Stomach (tissue), 9 donors: ENCODE data around the gene RNF208. TPM values are rescaled to one million over a fixed set of nuclear protein-coding genes. Genes with fewer than 3 reads are reported as not detected.

ENCODE experiments used
- DNase-seq, 2 donors: peaks; one replicate each; pipeline versions ENCODE4 v3.0.0 to v3.0.0-alpha.2; 2013 to 2019
- H3K27ac ChIP-seq, 5 donors: fragments of 200-600 bp in 4 of 5; sonication (generic) in 4 of 5; one replicate each; pipeline ENCODE4 v1.5.1; 2013 to 2019; ENCODE audit warnings: mild to moderate bottlenecking in 1 of 5, moderate library complexity in 1 of 5
- H3K27me3 ChIP-seq, 3 donors: fragments of 200-600 bp; sonication (generic); one replicate each; pipeline ENCODE4 v1.5.1; 2017 to 2019; ENCODE audit warnings: mixed run types in 1 of 3
- H3K36me3 ChIP-seq, 4 donors: fragments of 200-600 bp; sonication (generic); 1 replicate in 3 of 4; 2 replicates in 1 of 4; pipeline ENCODE4 v1.5.1; 2016 to 2019
- H3K4me1 ChIP-seq, 4 donors: fragments of 200-600 bp; sonication (generic); one replicate each; pipeline ENCODE4 v1.5.1; 2016 to 2019
- H3K4me3 ChIP-seq, 4 donors: fragments of 200-600 bp; sonication (generic) in 3 of 4; one replicate each; pipeline ENCODE4 v1.5.1; 2016 to 2019; ENCODE audit warnings: mild to moderate bottlenecking in 1 of 4
- H3K9me3 ChIP-seq, 4 donors: fragments of 200-600 bp; sonication (generic); one replicate each; pipeline ENCODE4 v1.5.1; 2016 to 2019
- CTCF ChIP-seq, 7 experiments: fragments of 450-650 bp in 4 of 7; fragments of 200-600 bp in 3 of 7; sonication (generic) in 3 of 7; IDR thresholded peaks; one replicate each; pipeline ENCODE4 v1.5.1; 2016 to 2019; ENCODE audit warnings: antibody characterized with exemption in 7 of 7, control low read depth in 2 of 7, mild to moderate bottlenecking in 1 of 7
- EP300 ChIP-seq: sonication (generic); formaldehyde crosslinking; IDR thresholded peaks from one replicate; pipeline ENCODE4 v1.6.1; 2017; ENCODE audit warnings: antibody characterized with exemption
- POLR2A ChIP-seq, 4 donors: fragments of 450-650 bp; IDR thresholded peaks; one replicate each; pipeline ENCODE4 v1.6.1; 2016; ENCODE audit warnings: antibody characterized with exemption in 4 of 4, control low read depth in 2 of 4, mild to moderate bottlenecking in 1 of 4, moderate library complexity in 1 of 4
- POLR2AphosphoS5 ChIP-seq, 3 donors: sonication (generic); formaldehyde crosslinking; IDR thresholded peaks; one replicate each; pipeline ENCODE4 v1.6.1; 2016; ENCODE audit warnings: antibody characterized with exemption in 3 of 3
- WGBS, 5 donors: extraction: QIAGEN DNeasy Blood & Tissue Kit in 3 of 5; methylation state at CpG; one replicate each; pipeline versions ENCODE4 v1.1.5 to v1.1.7; 2013 to 2018; 5-methylcytosine and 5-hydroxymethylcytosine counted together
- intact Hi-C: fragments of 100-400 bp; cut with DNase I; formaldehyde crosslinking; loops from one replicate; pipeline ENCODE4 v1.15.1; 2023; ENCODE audit warnings: low total_unique reads
- polyA plus RNA-seq, 3 donors: library from polyadenylated mRNA; stranded (reverse); fragments of 200-250 nt; gene quantifications; one replicate each; pipeline ENCODE4 v1.2.3, GENCODE V29; 2013
- total RNA-seq, 5 donors: library from RNA; depleted of rRNA; stranded (reverse); fragments of >200 nt; gene quantifications; one replicate each; pipeline versions ENCODE4 v1.1.0 to v1.2.3, GENCODE V29; 2014 to 2016
- donor health status: healthy with polysubstance abuse.
- donor health status: Bipolar disorder and iron deficiency.
- donor health status: healthy.

Gene RNF208
- total and polyA plus RNA-seq, 8 donors, result 0.45 to 18.7 (median 11.8) TPM; not detected in 1

GRCh38 chr9:137183980-137184595 is 38.0 kb downstream of the RNF208 start:
- intact Hi-C loops, result loop anchor here (10.0 kb wide), 2 partner anchors 51 to 69 kb away; partner anchors contain the start of genes DPP7 and SLC34A3
- WGBS, 5 donors, result 89 to 97% (median 95%) methylated on average over 21 to 27 of the region's 27 CpGs
- H3K36me3 ChIP-seq, result peaks cover 66 to 84% (median 79%) of the 10 kb centered on the region in 4 donors

GRCh38 chr9:137182836-137183235 is 39.2 kb downstream of the RNF208 start:
- intact Hi-C loops, result loop anchor here (10.0 kb wide), 2 partner anchors 52 to 68 kb away; partner anchors contain the start of genes DPP7 and SLC34A3
- Histone ChIP-seq H3K27ac (no peak overlapping the region), H3K4me1 (peaks cover 17 to 34% (median 29%) of the 10 kb centered on the region in 4 donors), H3K9me3 (no peaks in the 10 kb centered on the region), H3K36me3 (peaks cover 76 to 97% (median 91%) of the 10 kb centered on the region in 4 donors), H3K4me3 (no peak overlapping the region), H3K27me3 (no peaks in the 10 kb centered on the region)
- 88 to 94% (median 90%) methylated on average over 16 to 17 of the region's 17 CpGs for WGBS, 5 donors
- no peak for DNase-seq
- no peak for TF ChIP-seq CTCF (IDR thresholded peaks at IDR 0.05)

More at GRCh38 chr9:137183980-137184595, 38.0 kb downstream of the RNF208 start:
- Histone ChIP-seq H3K4me1 (peaks cover 18 to 39% (median 34%) of the 10 kb centered on the region in 4 donors), H3K27ac (no peak overlapping the region), H3K27me3 (no peaks in the 10 kb centered on the region), H3K9me3 (no peaks in the 10 kb centered on the region), H3K4me3 (no peak overlapping the region)
- TF ChIP-seq CTCF (IDR thresholded peaks at IDR 0.05), result no peak
- no peak for TF ChIP-seq EP300
- no peak for TF ChIP-seq POLR2AphosphoS5 (IDR thresholded peaks at IDR 0.05)
- no peak for TF ChIP-seq POLR2A (IDR thresholded peaks at IDR 0.05)
- no peak for DNase-seq

GRCh38 chr9:137181680-137182079 is 40.4 kb downstream of the RNF208 start:
- H3K36me3 ChIP-seq, result peaks cover 76 to 98% (median 93%) of the 10 kb centered on the region in 4 donors

GRCh38 chr9:137180491-137180890 is 41.5 kb downstream of the RNF208 start:
- DNase-seq, result no peak
- Histone ChIP-seq H3K36me3 (peaks cover 71 to 90% (median 81%) of the 10 kb centered on the region in 4 donors), H3K9me3 (no peaks in the 10 kb centered on the region), H3K4me1 (peaks cover 0 to 22% (median 10%) of the 10 kb centered on the region in 4 donors), H3K27ac (no peak overlapping the region), H3K27me3 (no peaks in the 10 kb centered on the region), H3K4me3 (no peak overlapping the region)
- WGBS, 5 donors, result 89 to 96% (median 93%) methylated on average over 3 to 20 of the region's 20 CpGs
- TF ChIP-seq EP300 (no peak), POLR2AphosphoS5 (IDR thresholded peaks at IDR 0.05) (no peak), POLR2A (IDR thresholded peaks at IDR 0.05) (no peak), CTCF (IDR thresholded peaks at IDR 0.05) (no peak)
- intact Hi-C loops, result loop anchor here (10.0 kb wide), 2 partner anchors 54 to 66 kb away; partner anchors contain the start of genes DPP7 and SLC34A3

More at GRCh38 chr9:137181680-137182079, 40.4 kb downstream of the RNF208 start:
- H3K27me3 ChIP-seq, result no peaks in the 10 kb centered on the region
- no peak for TF ChIP-seq POLR2AphosphoS5 (IDR thresholded peaks at IDR 0.05)
- no peak for TF ChIP-seq EP300
- no peak for TF ChIP-seq CTCF (IDR thresholded peaks at IDR 0.05)
- no peak for TF ChIP-seq POLR2A (IDR thresholded peaks at IDR 0.05)
- 91 to 95% (median 94%) methylated on average over 20 to 22 of the region's 22 CpGs for WGBS, 5 donors
- no peak for DNase-seq
- H3K27ac ChIP-seq, result no peak overlapping the region
- no peak overlapping the region for H3K4me3 ChIP-seq
- no peaks in the 10 kb centered on the region for H3K9me3 ChIP-seq
- intact Hi-C loops, result loop anchor here (10.0 kb wide), 2 partner anchors 53 to 67 kb away; partner anchors contain the start of genes DPP7 and SLC34A3
- peaks cover 5 to 23% (median 18%) of the 10 kb centered on the region in 4 donors for H3K4me1 ChIP-seq
